SU-DHL-6 (cell line): Measurements from ENCODE around the gene ATP8A2.

ENCODE experiments used
- EZH2phosphoT487 ChIP-seq: fragments of 200-600 bp; sonication (generic), shearing (Covaris generic); conservative IDR thresholded peaks from 2 replicates; pipeline ENCODE4 v1.6.1; 2018; ENCODE audit warnings: mild to moderate bottlenecking, antibody characterized with exemption, low read length, moderate library complexity, mixed read lengths
- TF ChIP-seq, protein P1 (sequence below): fragments of 200-600 bp; sonication (generic); IDR thresholded peaks from one replicate; pipeline ENCODE4 v1.5.1; 2017; ENCODE audit warnings: antibody characterized with exemption, mild to moderate bottlenecking, low read length, moderate library complexity; ENCODE audit not compliant: insufficient read depth, poor library complexity, severe bottlenecking

DNA sequence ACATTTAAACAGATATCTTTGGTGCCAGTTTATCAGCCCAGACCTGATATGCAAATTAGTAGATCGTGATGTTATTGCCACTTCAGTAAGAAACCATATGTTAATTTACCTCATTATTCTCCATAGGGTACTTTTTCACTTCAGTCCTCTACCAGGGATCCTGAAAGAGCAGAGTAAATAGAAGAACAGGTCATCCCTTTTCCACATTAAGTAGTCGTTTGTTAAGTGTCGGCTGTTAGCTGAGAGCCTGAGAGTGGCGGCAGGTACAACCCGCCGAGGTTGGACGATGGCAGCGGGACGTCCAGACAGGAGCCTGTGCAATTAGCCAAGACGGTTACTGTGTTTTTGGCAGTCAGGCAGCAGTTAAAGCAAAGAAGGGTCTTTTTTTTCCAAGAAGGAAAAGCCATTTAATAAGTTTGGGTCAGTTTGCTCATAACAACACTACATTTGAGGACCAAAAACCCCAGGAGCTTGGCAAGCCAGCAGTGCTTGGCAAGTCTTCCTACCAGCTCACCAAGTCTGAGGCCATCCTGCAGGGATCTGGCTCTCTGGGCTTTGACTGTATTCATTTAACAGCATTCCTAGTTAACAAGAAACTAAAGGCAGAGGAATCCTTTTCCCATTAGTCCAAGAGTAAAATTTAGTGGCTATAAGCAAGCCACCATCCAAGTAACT lies 448.2 kb downstream of the ATP8A2 start:
- TF ChIP-seq, protein P1, sequence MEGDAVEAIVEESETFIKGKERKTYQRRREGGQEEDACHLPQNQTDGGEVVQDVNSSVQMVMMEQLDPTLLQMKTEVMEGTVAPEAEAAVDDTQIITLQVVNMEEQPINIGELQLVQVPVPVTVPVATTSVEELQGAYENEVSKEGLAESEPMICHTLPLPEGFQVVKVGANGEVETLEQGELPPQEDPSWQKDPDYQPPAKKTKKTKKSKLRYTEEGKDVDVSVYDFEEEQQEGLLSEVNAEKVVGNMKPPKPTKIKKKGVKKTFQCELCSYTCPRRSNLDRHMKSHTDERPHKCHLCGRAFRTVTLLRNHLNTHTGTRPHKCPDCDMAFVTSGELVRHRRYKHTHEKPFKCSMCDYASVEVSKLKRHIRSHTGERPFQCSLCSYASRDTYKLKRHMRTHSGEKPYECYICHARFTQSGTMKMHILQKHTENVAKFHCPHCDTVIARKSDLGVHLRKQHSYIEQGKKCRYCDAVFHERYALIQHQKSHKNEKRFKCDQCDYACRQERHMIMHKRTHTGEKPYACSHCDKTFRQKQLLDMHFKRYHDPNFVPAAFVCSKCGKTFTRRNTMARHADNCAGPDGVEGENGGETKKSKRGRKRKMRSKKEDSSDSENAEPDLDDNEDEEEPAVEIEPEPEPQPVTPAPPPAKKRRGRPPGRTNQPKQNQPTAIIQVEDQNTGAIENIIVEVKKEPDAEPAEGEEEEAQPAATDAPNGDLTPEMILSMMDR, result no peak
- no peak for TF ChIP-seq EZH2phosphoT487
